Erythroblast (primary cell): ENCODE data around the gene SIK2.
A peak's percentile ranks its signal among the peaks of the same experiment; 100 is the strongest.

Source experiments
- DNase-seq, 2 experiments: peaks; one replicate each; lab custom pipeline; 2025; lab: John Stamatoyannopoulos, UW
- GATA1 ChIP-seq: IDR thresholded peaks from 2 replicates; pipeline ENCODE4 v1.6.1; 2011; ENCODE audit warnings: low read depth, mild to moderate bottlenecking, control low read depth, low read length, moderate library complexity
- POLR2A ChIP-seq: IDR thresholded peaks from 2 replicates; pipeline ENCODE4 v1.6.1; 2011; ENCODE audit warnings: mild to moderate bottlenecking, low read length

SIK2 gene

DNA sequence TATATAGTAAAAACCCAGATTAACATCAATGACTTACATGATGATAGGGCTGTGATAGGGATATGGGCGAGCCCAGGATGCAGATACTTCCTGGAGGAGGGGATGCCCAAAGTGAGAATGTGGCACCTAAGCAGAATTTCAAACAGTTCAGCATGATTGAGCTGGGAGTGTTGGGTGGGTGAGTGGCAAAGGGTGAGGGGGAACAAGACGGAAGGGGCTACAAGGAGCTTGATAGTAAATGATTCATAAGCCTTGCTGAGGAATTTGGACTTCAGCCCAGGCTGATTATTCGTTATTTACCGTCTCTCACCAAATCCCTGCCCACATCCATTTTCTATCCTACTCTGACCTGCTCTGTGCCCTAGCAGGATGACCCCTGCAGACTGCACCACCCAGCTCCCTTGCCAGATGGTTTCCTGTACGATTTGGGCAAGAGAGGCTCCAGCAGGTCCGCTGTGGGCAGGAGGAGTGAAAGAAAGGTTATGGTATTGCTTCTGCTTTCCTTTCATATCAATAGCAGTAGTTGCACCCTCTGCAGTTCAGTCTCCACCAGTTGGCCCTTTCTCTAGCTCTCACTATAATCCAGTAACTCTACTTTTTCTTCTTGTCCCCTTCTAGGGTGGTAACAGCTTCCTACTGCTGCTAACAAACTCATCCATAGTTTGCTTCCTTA, 30.3 kb upstream of the SIK2 start:
- TF ChIP-seq POLR2A = no peak
- TF ChIP-seq GATA1 = no peak
- DNase-seq = no peak

- TF ChIP-seq GATA1 = no peak
- no peak for TF ChIP-seq POLR2A
- no peak for DNase-seq
Measured at GRCh38 chr11:111572581-111572980, 29.7 kb upstream of the SIK2 start.

- TF ChIP-seq POLR2A (no peak), GATA1 (no peak)
- DNase-seq = no peak
Measured at GRCh38 chr11:111573821-111574249, 28.4 kb upstream of the SIK2 start.

DNA sequence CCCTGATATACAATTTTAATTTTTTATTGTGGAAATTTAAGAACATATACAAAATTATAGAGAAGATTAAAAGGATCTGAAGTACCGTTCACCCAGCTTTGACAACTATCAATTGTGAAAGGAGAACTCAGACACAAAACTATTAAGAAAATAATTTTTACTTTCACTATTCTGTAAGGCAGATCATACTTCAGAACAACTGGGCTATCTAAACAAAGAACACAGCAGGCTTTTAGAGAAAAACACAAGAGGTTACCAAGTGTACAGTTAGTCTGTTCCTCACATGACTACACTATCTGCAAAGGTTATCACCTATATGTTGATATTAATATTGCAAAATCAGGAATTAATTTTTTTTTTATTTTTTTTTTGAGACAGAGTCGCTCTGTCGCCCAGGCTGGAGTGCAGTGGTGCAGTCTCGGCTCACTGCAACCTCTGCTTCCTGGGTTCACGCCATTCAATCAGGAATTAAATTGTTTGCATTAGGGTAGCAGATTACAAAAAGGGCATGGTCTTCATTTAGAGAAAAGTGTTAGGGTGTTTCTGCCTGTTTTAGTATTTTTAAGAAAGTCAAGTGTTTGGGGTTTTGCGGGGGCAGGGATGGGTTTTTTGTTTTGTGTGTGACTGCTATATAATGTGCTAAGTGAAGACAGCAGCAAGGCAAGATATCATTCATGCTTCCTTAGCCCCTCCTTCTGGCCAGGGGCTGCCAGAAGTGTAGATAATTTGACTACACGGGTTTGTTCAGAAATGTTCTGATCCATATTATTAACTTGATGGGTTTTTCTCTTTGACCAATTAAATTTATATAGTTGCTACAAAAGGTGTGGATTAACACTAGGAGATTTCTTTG, 27.6 kb upstream of the SIK2 start:
- TF ChIP-seq POLR2A = no peak
- TF ChIP-seq GATA1 = no peak
- DNase-seq = no peak

DNA sequence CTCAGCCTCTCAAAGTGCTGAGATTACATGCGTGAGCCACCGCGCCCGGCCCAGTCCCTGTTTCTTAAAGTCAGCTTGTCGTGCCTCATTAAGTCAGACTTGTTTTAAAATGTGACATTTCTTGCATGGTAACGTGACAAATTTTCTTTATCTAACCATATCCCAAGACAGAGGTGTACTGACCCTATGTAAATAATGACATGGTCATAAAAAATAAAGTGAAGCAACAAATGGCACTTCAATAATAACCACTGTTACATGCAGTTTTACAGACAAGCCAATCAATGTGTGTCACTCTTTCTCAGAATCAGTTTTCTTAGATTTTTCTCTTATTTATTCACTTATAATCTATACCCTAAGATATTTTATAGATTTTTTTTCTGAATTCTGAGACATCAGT, 26.5 kb upstream of the SIK2 start:
- no peak for DNase-seq
- no peak for TF ChIP-seq POLR2A
- no peak for TF ChIP-seq GATA1

DNA sequence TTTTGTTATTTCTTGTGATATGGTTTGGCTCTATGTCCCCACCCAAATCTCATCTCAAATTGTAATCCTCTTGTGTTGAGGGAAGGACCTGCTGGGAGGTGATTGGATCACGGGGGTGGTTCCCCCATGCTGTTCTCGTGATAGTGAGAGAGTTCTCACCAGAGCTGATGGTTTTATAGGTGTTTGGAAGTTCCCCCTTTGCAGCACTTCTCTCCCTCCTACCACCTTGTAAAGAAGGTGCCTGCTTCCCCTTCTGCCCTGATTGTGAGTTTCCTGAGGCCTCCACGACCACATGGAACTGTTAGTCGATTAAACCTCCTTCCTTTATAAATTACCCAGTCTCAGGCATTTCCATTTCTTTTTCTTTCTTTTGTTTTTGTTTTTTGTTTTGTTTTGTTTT, 24.4 kb upstream of the SIK2 start:
- TF ChIP-seq POLR2A = no peak
- no peak for TF ChIP-seq GATA1
- no peak for DNase-seq

- DNase-seq = no peak
- TF ChIP-seq POLR2A (no peak), GATA1 (no peak)
Measured at GRCh38 chr11:111581341-111581740, 20.9 kb upstream of the SIK2 start.

GRCh38 chr11:111582163-111582562, 20.1 kb upstream of the SIK2 start:
- no peak for TF ChIP-seq GATA1
- TF ChIP-seq POLR2A = no peak
- no peak for DNase-seq

- no peak for DNase-seq
Measured at GRCh38 chr11:111582881-111583280, 19.4 kb upstream of the SIK2 start.

DNA sequence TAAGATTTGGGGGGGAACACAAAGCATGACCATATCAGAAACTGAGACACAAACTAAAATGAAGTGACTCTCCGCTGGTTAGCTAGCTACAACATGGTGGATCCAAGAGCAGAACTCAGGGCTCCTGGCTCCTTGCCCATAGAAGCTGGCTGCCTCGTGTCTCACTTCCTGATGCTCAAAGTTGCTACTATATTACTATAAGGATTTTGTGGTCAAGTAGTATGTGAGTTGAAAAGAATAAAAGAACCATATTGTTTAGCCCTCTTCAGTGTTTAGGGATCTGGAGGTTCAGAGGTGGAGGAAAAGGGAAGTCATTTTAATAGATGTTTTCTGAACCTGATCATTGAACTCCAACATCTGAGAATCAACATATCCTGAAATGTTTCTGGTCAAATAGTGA, 16.9 kb upstream of the SIK2 start:
- no peak for DNase-seq
- TF ChIP-seq POLR2A (no peak), GATA1 (no peak)

More at GRCh38 chr11:111582881-111583280, 19.4 kb upstream of the SIK2 start:
- TF ChIP-seq POLR2A = no peak
- TF ChIP-seq GATA1 = no peak

DNA sequence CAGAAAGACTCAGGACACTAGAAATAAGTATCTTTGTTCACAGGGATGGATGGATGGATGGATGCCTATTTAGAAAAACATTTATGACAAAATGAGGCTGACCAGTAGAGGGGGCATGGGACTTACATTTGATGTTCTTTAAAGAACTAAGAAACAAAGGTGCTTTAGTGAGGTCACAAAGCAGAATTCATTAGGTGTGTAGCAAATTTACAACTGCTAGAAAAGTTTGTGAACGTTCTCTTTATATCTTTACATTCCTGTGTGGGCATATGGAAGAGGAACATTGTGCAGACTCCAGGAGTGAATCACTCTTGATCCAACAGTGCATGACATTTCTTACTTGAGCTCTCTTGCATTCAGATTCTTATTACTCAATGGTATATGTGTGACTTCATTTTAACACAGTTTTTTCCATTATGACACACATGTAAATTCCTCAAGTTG, 15.8 kb upstream of the SIK2 start:
- peak; percentile 55 to 76 for DNase-seq

DNA sequence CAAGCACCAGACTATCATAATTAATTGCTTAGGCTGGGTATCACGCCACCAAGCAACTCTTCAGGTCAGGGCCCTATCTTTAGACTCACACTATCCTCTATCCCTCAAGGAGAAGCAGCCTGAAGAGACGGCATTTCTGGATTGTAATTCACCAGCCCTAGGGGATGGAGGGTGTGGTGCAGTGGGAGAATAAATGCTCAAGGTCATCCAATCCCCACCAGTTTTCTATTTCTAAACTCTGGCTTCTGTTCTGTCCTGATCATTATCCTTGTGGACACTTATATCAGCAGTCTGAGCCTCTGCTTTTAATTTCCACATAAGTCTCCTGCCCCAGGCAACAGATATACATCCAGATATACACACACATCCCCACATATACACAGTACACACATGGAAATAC, 13.1 kb upstream of the SIK2 start:
- no peak for TF ChIP-seq POLR2A
- no peak for TF ChIP-seq GATA1
- DNase-seq = no peak

More for the DNA sequence above, 15.8 kb upstream of the SIK2 start:
- TF ChIP-seq POLR2A (no peak), GATA1 (no peak)

- no peak for DNase-seq
Measured at GRCh38 chr11:111589886-111590499, 12.3 kb upstream of the SIK2 start.

More at GRCh38 chr11:111589886-111590499, 12.3 kb upstream of the SIK2 start:
- no peak for TF ChIP-seq POLR2A
- TF ChIP-seq GATA1 = no peak
